ENCODE results near the gene MRTFA. TPM values are rescaled to one million over a fixed set of nuclear protein-coding genes. Genes with fewer than 3 reads are reported as not detected.
A peak's percentile ranks its signal among the peaks of the same experiment; 100 is the strongest.

The MRTFA gene
- total RNA-seq, 4 donors from 2014 or later, result 81.6 to 109 (median 94.5) TPM

- no peaks in the 10 kb centered on the region for H3K9me3 ChIP-seq
- DNase-seq (ENCODE audit: low spot score in 2 of 2), result peak in 1 of 2 donors; percentile 73
- H3K27me3 ChIP-seq, result no peaks in the 10 kb centered on the region
- TF ChIP-seq POLR2A (IDR thresholded peaks at IDR 0.05), result no peak
- TF ChIP-seq POLR2AphosphoS5 (IDR thresholded peaks at IDR 0.05), result no peak
- TF ChIP-seq EP300 (IDR thresholded peaks at IDR 0.05), result no peak
- no peak for TF ChIP-seq CTCF (IDR thresholded peaks at IDR 0.05)
- peaks cover 89% of the 10 kb centered on the region for H3K36me3 ChIP-seq
- H3K27ac ChIP-seq, result no peak overlapping the region
- H3K4me1 ChIP-seq, result peaks cover 7% of the 10 kb centered on the region
- WGBS, result 88% methylated on average over 10 of the region's 31 CpGs
- no peak overlapping the region for H3K4me3 ChIP-seq
Measured at GRCh38 chr22:40406063-40406890, 230.2 kb downstream of the MRTFA start.

- no peaks in the 10 kb centered on the region for H3K9me3 ChIP-seq
- no peak overlapping the region for H3K27ac ChIP-seq
- no peak overlapping the region for H3K4me3 ChIP-seq
- DNase-seq (ENCODE audit: low spot score in 2 of 2), result no peak
- 91% methylated on average over 16 of the region's 28 CpGs for WGBS
- no peaks in the 10 kb centered on the region for H3K27me3 ChIP-seq
- H3K4me1 ChIP-seq, result peaks cover 5% of the 10 kb centered on the region
- TF ChIP-seq EP300 (IDR thresholded peaks at IDR 0.05), result no peak
- TF ChIP-seq POLR2A (IDR thresholded peaks at IDR 0.05), result no peak
- no peak for TF ChIP-seq CTCF (IDR thresholded peaks at IDR 0.05)
- no peak for TF ChIP-seq POLR2AphosphoS5 (IDR thresholded peaks at IDR 0.05)
- peaks cover 83% of the 10 kb centered on the region for H3K36me3 ChIP-seq
Measured at GRCh38 chr22:40405178-40406062, 231.1 kb downstream of the MRTFA start.

GRCh38 chr22:40404251-40405177 lies 232.0 kb downstream of the MRTFA start:
- Histone ChIP-seq H3K27me3 (no peaks in the 10 kb centered on the region), H3K27ac (no peak overlapping the region), H3K9me3 (no peaks in the 10 kb centered on the region), H3K4me1 (no peaks in the 10 kb centered on the region), H3K4me3 (no peak overlapping the region), H3K36me3 (peaks cover 74% of the 10 kb centered on the region)
- no peak for DNase-seq (ENCODE audit: low spot score in 2 of 2)
- WGBS, result 91% methylated on average over 18 of the region's 25 CpGs
- TF ChIP-seq POLR2AphosphoS5 (IDR thresholded peaks at IDR 0.05), result no peak
- TF ChIP-seq EP300 (IDR thresholded peaks at IDR 0.05), result no peak
- TF ChIP-seq POLR2A (IDR thresholded peaks at IDR 0.05), result no peak
- TF ChIP-seq CTCF (IDR thresholded peaks at IDR 0.05), result no peak

DNA sequence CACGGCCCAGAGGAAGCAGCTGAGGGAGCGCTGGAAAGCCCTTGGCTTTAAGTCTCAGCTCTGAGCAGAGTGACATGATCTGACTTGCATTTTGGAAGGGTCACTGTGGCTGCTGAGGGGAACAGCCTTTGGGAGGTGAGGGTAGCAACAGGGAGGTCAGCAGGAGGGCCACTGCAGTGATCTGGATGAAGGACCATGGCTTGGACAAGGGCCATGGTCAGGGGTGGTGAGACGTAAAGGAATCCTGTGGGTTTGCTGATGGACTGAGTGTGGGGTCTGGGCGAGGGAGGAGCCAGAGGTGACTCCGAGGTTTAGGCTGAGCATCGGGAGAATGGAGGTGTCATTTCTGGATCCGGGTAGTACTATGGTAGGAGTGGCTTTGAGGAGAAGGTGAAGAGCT lies 232.9 kb downstream of the MRTFA start:
- H3K36me3 ChIP-seq, result peaks cover 65% of the 10 kb centered on the region
- H3K4me1 ChIP-seq, result no peaks in the 10 kb centered on the region
- no peak for DNase-seq (ENCODE audit: low spot score in 2 of 2)
- no peaks in the 10 kb centered on the region for H3K9me3 ChIP-seq
- TF ChIP-seq POLR2A (IDR thresholded peaks at IDR 0.05), result no peak
- no peak for TF ChIP-seq CTCF (IDR thresholded peaks at IDR 0.05)
- TF ChIP-seq POLR2AphosphoS5 (IDR thresholded peaks at IDR 0.05), result no peak
- TF ChIP-seq EP300 (IDR thresholded peaks at IDR 0.05), result no peak
- H3K27me3 ChIP-seq, result no peaks in the 10 kb centered on the region
- no peak overlapping the region for H3K27ac ChIP-seq
- WGBS, result 87% methylated on average over 7 of the region's 7 CpGs
- H3K4me3 ChIP-seq, result no peak overlapping the region
